GM19239 (cell line): ENCODE measurements around the gene LSMEM2.
"Not testable (repeated sequence)": the region's sequence is repeated elsewhere in the genome, so short reads cannot be mapped to it uniquely, and the experiment has no call there.

ENCODE experiments used
- DNase-seq: peaks from one replicate; pipeline ENCODE4 v3.0.0; 2011; ENCODE audit warnings: low spot score; ENCODE audit not compliant: insufficient read length
- FAIRE-seq: peaks from 2 replicates; lab custom pipeline; 2011; peaks lifted over from hg19 to GRCh38; lab: Jason Lieb, UNC

Gene LSMEM2

DNA sequence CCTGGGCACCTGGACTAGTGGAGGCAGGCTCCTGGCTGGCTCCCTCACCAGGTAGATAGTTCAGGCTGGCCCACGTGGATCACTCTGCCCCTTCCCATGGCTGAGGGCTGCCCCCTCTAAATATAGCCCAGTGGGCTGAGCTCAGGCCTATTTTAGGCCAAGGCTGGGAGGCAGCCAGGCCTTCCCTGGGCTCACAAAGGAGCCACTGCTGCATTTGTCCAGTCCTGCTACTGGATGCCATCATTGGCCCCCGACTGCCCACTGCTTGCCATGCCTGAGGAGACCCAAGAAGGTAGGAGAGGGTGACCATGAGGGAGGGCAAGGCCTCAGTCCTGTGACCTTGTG lies at the start of gene LSMEM2:
Gene LSMEM2 (plus strand): TSS at position 208 of the 345 bp plus-strand sequence. CDS start 27 bp downstream, at position 235.
- no peak for FAIRE-seq

GRCh38 chr3:50229490-50229889 lies 49.4 kb upstream of the LSMEM2 start:
- FAIRE-seq (no peak), DNase-seq (no peak)

More for the DNA sequence above, at the start of gene LSMEM2:
- DNase-seq = no peak

DNA sequence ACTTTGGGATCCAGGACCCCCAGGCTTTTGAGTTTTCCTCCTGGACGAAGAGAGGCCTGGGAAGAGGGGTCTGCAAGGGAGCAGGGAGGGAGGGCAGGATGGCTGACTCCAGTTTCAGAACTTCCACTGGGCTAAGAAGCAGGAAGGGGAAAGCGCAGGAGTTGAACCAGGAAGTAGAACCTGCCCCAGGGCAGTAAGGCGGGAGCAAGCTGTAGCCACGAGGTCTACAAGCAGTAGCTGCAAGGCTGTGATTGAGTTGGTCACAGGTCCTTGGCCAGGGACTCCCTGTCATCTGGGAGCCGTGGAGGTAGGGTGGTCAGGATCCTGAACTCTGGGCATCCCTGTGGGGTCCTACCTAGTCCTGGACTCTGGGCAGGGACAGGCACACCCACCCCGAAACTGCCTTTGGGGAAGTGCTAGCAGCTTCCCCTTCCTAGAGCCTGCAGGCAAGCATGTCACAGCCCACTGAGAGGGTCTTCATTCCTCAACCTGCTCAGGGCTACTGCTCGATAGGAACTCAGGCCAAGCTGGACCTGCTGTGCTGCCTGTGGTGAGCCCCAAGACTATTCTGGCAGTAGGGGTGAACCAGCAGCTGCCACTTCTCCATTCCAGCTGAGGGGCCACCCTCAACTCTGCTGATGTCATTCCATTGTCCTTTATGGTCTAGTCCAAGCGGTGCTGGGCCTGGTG lies 48.6 kb upstream of the LSMEM2 start:
- DNase-seq = no peak
- FAIRE-seq = no peak

DNA sequence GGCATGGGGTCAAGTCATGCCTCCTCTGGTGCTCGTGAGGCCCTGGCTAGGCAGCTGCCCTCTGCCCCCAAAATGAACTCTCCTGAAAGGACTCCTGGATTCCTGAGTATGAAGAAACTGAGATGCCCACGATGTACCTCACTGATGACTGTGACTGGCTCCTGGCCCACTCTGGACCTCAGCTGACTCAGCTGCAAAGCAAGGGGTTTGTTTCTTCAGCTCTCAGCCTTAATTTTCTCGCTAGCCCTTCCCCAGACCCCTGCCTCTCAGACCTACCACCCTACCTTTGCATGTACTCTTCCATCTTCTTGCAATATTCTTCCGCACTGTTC lies 48.1 kb upstream of the LSMEM2 start:
- FAIRE-seq = no peak

DNA sequence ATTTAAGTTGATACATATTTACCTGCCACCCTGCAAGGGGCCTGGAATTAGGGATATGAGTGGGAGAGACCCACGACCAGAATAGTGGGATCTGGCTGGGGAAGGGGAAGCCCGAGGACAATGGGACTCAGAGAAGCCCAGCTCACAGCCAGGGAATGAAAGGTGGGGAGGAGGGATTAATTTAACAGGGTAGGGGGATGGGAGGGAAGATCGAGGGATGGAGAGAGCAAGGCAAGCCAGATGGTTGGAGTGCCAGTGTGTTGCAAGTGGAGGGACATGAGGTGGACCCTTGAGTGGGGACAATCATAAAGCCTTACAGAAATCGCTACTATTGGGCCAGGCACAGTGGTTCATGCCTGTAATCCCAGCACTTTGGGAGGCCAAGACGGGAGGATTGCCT lies 47.3 kb upstream of the LSMEM2 start:
- no peak for DNase-seq
- no peak for FAIRE-seq

More for the DNA sequence above, 48.1 kb upstream of the LSMEM2 start:
- DNase-seq = no peak

GRCh38 chr3:50232303-50232702 lies 46.6 kb upstream of the LSMEM2 start:
- no peak for DNase-seq

GRCh38 chr3:50233176-50233575 lies 45.7 kb upstream of the LSMEM2 start:
- FAIRE-seq = no peak
- no peak for DNase-seq

More at GRCh38 chr3:50232303-50232702, 46.6 kb upstream of the LSMEM2 start:
- no peak for FAIRE-seq

- FAIRE-seq (peak; percentile 96), DNase-seq (peak; percentile 95)
Observed at GRCh38 chr3:50235716-50236483, 43.0 kb upstream of the LSMEM2 start, which contains the start of gene GNAI2. Gene GNAI2 (plus strand): TSS chr3:50236204. CDS start chr3:50236336, 132 bp downstream.

GRCh38 chr3:50236484-50237132 lies 42.3 kb upstream of the LSMEM2 start:
- FAIRE-seq = peak; percentile 71
- no peak for DNase-seq

GRCh38 chr3:50237133-50237651 lies 41.7 kb upstream of the LSMEM2 start:
- DNase-seq = no peak
- FAIRE-seq = peak; percentile 92

GRCh38 chr3:50237754-50238548 lies 40.9 kb upstream of the LSMEM2 start:
- FAIRE-seq (peak; percentile 99), DNase-seq (peak; percentile 86)

DNA sequence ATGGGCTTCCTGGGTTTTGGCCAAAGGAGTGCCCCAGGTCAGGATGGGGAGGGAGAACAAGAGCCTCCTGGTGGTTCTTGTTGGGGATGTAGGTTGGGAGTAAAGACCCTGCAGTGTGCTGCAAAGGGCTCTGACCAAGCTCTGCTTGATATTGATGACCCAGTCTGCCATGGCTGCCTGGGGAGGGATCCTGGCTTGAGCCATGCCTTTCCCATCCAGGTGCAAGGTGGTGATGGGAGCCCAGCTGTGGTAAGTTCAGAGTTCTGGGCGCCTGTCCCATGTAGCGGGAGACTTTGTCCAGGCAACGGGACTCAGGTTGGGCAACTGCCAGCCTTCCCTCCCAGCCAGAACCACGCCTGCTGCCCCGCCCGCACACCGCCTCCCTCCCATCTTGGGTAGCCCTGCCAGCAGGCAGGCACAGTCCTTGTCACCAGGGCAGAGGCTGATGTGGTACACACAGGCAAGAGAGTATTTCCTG lies 40.3 kb upstream of the LSMEM2 start:
- no peak for FAIRE-seq
- DNase-seq = no peak

- FAIRE-seq (no peak), DNase-seq (no peak)
Observed at GRCh38 chr3:50239649-50240048, 39.2 kb upstream of the LSMEM2 start.

GRCh38 chr3:50241163-50241562 lies 37.7 kb upstream of the LSMEM2 start:
- FAIRE-seq (no peak), DNase-seq (no peak)

- FAIRE-seq = no peak
- DNase-seq = no peak
Observed at GRCh38 chr3:50241713-50242380, 37.0 kb upstream of the LSMEM2 start.

DNA sequence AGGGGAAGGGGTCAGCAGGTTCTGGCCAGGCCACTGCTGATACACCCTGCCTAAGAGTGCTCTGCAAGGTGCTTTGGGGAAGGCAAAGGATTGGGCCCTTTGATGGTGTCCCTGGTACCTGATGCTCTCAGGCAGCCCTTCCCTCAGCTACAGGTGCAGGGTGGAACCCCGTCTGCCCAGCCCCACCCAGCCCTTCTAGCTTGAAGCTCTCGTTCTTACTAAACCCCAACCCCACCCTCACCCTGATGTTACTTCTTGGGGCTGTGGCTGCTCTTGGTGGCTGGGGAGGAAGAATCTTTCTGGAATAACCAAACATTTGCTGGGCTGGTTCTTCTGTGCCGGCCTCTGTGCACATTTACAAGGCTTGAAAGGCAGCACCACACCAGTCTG lies 36.5 kb upstream of the LSMEM2 start:
- FAIRE-seq = no peak
- DNase-seq = no peak

- DNase-seq (no peak), FAIRE-seq (peak; percentile 21)
Observed at GRCh38 chr3:50242851-50243542, 35.9 kb upstream of the LSMEM2 start.

DNA sequence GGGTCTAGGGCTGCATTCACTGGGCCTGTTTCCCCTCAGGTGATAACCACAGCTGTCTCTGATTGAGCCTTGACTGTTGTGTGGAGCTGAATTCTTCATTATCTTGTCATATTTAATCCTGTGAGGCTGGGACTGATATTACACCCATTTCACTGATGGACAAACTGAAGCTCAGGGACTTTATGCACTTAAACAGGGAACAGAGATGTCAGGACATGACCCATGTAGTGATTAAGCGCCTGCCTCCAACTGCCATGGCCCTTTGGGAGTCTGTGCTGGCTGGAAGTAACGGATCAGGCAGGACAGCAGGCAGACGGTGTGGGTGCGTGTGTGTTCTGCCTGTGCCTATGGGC lies 35.4 kb upstream of the LSMEM2 start:
- FAIRE-seq = no peak
- no peak for DNase-seq

DNA sequence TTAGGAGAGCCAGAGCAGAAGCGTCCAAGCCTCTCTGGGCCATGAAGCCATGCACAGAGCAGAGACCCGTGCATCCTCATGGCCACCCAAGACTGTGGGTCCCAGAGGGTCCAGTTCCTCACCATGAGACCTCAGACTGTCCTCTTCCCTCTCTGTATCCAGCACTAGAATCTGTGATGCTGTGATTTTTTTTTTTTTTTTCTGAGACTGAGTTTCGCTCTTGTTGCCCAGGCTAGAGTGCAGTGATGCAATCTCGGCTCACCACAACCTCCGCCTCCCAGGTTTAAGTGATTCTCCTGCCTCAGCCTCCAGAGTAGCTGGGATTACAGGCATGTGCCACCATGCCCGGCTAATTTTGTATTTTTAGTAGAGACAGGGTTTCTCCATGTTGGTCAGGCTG lies 34.1 kb upstream of the LSMEM2 start:
- not testable (repeated sequence) for FAIRE-seq, DNase-seq
